Smooth muscle cell of the brain vasculature (primary cell): Measurements from ENCODE around the gene DOK1.

ENCODE experiments used
- DNase-seq: peaks from one replicate; pipeline ENCODE4 v3.0.0-alpha.2; 2012; ENCODE audit warnings: low read depth, low spot score

The DOK1 gene

DNA sequence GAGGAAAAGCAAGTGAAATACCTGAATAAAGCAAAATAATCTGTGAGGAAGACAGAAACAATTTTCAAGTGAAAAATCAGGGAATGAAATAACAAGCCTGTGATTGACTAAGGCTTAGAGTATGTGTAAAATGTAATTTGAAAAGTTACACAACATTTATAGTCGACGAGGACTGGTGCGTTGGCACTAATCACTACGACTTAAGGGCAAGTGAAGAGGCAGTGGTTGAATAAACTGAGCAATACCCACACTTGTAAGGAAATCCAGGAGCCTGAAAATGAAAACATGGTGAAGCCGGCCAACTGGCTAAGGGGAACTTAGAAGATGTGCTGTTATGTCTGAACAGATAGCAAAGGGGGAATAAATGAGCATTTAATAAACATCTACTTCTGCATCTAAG lies 13.4 kb downstream of the DOK1 start:
- no peak for DNase-seq

- DNase-seq, result no peak
These were observed 15.2 kb downstream of the DOK1 start for GRCh38 chr2:74569686-74570085.

DNA sequence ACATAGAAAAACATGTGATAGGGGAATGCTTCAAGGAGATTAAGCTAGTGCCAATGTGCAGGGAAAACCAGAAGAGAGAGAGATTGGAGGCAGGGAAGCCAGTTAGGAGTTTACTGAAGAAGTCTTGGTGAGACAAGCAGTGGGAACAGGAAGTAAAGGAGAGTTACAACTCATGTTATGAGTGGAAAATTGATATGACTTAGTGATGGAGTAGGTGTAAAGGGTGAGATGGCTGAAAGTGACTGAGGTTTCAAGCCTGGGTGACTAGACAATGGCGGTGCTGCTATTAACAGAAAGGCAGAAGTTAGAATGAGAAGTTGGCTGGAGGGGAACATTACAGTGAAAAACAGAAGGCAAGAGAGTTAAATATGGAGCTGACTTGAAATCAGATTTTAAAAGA lies 16.5 kb downstream of the DOK1 start:
- no peak for DNase-seq

- no peak for DNase-seq
These were observed 17.8 kb downstream of the DOK1 start for GRCh38 chr2:74572178-74572925.

GRCh38 chr2:74573747-74574562 lies 19.4 kb downstream of the DOK1 start:
- DNase-seq, result peak; percentile 41

DNA sequence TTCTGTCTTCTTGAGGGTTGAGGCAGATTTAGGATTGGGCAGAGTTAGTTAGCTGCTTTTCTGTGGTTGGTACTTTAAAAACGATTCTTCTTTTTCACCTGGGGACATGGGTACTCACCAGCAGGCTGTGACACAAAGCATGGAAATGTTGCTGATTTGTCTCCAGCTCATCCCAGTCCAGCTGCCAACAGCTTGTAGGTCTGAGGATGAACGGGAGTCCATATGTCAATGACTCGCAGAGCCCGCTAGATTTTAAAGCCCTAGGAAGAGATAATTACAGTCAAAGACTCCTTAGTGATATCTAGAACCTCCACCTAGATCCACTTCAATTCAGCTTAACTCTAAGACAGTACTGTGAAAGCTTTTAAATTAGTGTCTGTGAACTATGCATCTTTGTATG lies 20.8 kb downstream of the DOK1 start:
- DNase-seq, result no peak

GRCh38 chr2:74576211-74576862 lies 21.8 kb downstream of the DOK1 start:
- DNase-seq, result no peak

DNA sequence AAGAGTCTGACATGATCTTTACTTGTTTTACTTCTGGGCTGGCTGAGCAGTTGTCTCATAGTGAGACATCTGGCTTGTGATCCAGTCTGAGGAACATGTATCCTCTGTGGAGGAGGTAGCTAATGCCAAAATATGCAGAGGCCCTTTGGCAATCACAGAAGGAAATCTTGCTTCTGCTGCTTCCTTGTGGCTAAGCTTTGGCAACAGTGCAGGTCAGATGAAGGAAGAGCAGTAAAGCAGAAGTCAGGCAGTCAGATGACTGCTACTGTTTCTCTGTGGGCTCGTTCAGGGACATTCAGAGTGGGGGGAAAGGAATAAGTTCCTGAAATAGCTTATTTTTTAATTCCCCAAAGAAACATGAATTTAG lies 22.3 kb downstream of the DOK1 start:
- no peak for DNase-seq

- DNase-seq, result no peak
These were observed 22.9 kb downstream of the DOK1 start for GRCh38 chr2:74577448-74577847.

DNA sequence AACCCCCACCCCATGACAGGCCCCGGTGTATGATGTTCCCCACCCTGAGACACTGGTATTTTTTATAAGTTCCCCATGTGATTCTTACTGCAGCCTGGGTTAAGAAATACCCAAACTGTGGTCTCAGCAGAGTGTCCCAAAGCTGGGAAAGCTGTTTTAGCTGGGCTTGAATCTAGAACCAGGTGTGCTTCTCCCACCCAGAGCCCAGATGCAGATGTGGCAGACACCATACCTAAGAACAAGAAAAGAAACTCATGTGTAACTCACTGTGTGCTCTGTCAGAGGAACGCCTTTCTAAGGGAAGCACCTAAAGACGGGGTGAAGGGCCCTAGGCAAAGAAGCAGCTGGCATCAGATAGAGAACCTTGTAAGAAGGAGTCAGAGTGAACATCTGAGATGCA lies 23.9 kb downstream of the DOK1 start:
- no peak for DNase-seq

DNA sequence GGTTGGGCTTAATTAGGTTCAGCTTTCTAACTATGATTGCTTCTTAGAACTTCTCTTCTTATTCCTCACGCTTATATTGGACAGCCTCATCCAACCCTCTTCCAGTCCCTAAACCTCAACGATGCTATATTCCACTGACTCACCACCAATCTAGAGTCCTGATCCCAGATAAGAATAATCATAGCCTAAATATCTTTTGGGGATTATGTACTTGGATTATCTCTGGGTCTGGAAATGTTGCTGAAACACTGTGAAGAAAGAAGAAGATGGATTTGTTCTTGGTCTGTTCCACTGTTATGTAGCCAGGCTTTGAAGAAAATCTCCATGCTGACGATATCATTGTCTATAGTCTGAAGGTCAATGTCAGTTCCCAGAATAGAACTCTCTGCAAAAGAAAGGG lies 26.9 kb downstream of the DOK1 start:
- DNase-seq, result no peak

- DNase-seq, result no peak
These were observed 27.7 kb downstream of the DOK1 start for GRCh38 chr2:74582184-74582583.

DNA sequence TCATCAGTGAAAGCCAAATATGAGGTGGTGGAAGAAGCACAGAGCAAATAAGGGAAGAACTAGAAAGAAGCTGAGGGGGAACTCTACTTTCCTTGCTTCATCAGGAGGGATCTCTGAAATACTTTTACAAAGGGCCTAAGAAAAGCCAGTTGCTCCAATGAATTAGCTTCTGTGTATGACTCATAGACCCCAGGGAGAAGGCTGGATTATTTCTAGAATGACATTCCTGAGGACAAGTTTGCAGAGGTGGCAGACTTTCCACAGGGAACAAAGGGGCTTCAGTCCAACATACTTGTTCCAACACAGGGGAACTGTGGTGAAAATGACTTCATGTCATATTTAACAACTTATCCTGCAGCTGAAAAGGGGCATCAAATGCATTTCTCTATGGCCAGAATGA lies 29.0 kb downstream of the DOK1 start:
- no peak for DNase-seq

DNA sequence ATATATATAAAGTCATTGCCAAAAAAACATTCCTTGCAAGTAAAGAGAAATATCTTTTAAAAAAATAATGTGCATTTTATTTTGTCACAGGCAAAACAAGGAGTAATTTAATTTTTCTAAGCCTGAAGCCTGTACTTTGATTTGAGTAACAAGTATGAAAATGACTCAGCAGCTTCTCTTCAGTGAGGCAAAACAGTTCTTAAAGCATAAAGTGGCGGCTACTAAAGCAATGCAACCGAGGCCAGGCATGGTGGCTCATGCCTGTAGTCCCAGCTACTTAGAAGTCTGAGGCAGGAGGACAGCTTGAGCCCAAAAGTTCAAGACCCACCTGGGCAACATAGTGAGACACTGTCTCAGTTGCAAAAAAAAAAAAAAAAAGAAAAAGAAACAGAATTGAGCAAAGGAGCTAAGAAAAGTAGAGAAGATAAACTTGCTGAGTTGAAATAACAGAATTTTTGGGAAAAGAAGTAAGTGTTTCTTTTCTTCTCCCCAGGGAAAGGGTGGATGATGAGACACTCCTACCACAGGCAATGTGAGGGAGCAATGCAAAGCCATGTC lies 29.6 kb downstream of the DOK1 start:
- DNase-seq, result no peak

DNA sequence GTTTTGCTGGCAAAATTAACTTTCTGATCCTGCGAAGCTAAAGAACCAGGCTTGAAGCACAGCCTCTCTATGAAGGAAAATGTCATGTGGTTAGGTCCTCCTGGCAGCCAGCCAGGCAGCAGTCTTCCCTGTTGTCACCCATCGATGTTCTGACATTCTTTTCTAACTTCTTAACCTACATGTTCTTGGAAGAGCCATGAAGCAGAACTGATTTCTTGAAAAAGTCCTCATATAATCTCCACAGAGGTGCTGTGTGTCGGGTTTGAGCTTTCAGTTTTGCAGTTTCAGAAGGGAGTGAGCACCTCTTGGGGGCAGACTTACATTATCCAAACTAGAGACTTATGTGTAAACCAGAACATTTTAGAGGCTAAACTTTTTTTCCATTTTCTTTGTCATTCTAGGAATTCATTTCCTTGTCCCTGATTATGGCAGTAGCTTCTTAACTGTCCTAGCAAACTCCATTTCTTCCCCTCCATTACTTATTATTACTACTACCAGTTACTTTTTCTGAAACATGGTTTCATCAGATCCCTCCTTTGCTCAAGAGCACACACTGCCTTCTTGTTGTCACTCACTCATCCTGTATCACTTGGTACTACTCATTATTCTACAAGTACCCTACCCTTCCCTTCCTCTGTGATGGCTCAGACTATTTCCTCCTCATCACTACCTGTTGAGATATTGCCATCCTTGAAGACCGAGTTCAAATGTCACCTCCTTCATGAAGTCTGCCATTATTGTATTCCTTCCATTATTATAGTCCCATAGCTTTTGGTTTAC lies 31.1 kb downstream of the DOK1 start:
- DNase-seq, result no peak

- peak; percentile 55 for DNase-seq
These were observed 33.3 kb downstream of the DOK1 start for GRCh38 chr2:74587664-74588277.

DNA sequence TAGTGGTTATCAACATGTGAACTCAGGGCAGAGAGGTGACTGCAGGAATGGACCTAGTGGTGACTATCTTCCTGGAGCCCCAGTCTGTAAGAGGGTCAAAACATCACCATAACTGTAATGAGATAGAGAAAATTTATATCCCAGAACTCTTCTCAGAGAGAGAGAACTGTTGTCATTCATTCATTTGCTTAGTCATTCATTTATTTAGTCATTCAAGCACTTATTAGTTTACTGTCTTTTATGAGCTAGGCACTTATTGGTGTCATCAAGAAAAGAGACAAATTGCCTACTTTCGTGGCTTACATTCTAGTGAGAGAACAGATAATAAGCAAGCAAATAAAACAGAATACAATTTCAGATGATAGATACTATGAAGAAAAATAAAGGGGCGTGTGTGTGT lies 34.1 kb downstream of the DOK1 start:
- no peak for DNase-seq

- DNase-seq, result no peak
These were observed 39.6 kb downstream of the DOK1 start for GRCh38 chr2:74593826-74594772.

DNA sequence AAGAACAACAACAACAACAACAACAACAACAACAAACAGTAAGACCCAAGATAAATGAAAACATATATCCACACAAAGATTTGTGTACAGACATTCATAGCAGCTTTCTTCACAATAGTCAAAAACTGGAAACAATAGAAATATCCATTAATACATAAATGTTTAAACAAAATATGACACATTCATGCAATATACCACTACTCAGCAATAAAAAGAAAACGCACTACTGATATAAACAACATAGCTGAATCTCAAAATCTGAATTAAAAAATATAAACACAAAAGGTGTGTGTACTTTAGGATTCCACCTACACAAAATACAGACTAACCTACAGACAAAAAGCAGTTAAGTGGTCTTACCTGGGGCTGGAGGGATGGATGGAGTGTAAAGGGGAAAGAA lies 42.1 kb downstream of the DOK1 start:
- DNase-seq, result no peak

- DNase-seq, result no peak
These were observed 42.9 kb downstream of the DOK1 start for GRCh38 chr2:74597410-74597809.
